ENCODE data around the gene ASPHD1. TPM values are rescaled to one million over a fixed set of nuclear protein-coding genes. Genes with fewer than 3 reads are reported as not detected.

Gene ASPHD1, protein sequence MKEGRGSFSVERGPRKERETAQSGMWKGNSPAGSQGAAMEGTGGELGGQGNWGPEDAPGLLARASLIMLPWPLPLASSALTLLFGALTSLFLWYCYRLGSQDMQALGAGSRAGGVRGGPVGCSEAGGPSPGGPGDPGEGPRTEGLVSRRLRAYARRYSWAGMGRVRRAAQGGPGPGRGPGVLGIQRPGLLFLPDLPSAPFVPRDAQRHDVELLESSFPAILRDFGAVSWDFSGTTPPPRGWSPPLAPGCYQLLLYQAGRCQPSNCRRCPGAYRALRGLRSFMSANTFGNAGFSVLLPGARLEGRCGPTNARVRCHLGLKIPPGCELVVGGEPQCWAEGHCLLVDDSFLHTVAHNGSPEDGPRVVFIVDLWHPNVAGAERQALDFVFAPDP
- total RNA-seq (2021; fragmentation: NEBNext Ultra II Directional; extraction: Animal tissue kit (Norgen Biotek cat#: 25700)): 10 to 100 TPM in 4 of 6 experiments, 1 to 10 TPM in 2; 5.1 to 15.9 (median 14.1) TPM
- long read RNA-seq, partial matches to known transcripts: 0 of 3 reads
- long read RNA-seq, other reads (novel, unspliced or antisense): 0 of 3 reads

DNA sequence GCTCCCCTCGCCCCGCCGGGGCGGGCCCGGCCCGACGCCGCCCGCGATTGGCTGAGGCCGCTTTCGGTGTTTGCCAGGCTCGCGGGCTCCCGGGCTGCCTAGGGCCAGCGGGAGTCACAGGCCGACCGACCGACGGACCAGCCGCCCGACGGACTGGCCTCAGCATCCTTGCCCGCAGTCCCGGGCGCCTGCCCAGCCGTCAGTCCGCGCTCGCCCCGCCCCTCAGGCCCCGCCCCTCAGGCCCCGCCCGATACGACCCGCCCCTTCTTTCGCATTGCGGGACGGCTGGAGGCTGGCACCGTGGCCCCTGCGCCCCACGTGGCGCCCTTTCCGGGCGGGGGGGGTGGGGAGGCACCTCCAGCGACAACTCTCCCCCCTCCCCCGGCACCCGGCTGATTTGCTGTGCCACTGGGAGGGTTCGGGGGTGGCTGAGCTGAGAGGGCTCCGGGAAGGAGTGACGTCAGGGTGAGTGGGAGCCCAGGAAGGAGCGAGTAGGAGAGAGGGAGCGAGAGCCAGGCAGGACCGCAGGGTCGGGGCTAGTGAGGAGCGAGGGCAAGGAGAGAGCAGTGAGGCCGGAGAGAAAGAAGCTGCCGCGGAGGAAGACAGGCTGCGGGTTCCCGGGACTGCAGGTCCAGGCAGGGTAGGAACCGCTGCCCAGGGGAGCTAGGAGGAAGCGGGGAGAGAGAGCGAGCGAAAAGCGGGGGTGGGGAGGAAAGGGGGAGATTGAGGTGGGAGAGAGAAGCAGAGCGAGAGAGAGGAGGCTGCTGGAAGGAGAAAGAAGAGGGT is at the start of gene ASPHD1:
Gene ASPHD1, plus strand, starts transcription at position 387 of the 786 bp plus-strand sequence. CDS start 484 bp downstream, outside the sequence.
- TF ChIP-seq, protein P1, sequence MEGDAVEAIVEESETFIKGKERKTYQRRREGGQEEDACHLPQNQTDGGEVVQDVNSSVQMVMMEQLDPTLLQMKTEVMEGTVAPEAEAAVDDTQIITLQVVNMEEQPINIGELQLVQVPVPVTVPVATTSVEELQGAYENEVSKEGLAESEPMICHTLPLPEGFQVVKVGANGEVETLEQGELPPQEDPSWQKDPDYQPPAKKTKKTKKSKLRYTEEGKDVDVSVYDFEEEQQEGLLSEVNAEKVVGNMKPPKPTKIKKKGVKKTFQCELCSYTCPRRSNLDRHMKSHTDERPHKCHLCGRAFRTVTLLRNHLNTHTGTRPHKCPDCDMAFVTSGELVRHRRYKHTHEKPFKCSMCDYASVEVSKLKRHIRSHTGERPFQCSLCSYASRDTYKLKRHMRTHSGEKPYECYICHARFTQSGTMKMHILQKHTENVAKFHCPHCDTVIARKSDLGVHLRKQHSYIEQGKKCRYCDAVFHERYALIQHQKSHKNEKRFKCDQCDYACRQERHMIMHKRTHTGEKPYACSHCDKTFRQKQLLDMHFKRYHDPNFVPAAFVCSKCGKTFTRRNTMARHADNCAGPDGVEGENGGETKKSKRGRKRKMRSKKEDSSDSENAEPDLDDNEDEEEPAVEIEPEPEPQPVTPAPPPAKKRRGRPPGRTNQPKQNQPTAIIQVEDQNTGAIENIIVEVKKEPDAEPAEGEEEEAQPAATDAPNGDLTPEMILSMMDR (IDR thresholded peaks at IDR 0.05): no peak

DNA sequence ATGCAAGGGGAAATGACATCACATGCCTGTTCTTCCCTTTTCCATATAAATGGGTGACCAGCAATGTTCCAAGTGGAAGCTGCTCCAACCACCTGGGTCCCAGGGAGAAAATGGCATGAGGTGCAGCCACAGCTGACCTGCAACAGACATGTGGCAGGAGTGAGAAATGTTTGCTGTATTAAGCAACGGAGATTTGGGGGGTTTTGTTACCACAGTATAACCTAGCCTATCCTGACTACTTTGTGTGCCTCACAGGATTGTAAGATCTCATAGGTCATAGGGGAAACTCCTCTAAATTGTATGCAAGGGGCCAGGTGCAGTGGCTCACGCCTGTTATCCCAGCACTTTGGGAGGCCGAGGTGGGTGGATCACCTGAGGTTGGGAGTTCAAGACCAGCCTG is 49.3 kb upstream of the ASPHD1 start:
- no peaks in the 10 kb centered on the region for H3K4me1 Mint-ChIP-seq (ENCODE audit: low read depth)
- TF ChIP-seq, protein P1 (IDR thresholded peaks at IDR 0.05): no peak
- H3K27me3 Mint-ChIP-seq (ENCODE audit: insufficient read depth): peaks cover 6% of the 10 kb centered on the region
- peaks cover 21% of the 10 kb centered on the region for H3K36me3 Mint-ChIP-seq (ENCODE audit: low read depth)
- no peak overlapping the region for H3K4me3 Mint-ChIP-seq
- no peak for DNase-seq
- H3K9me3 Mint-ChIP-seq: no peaks in the 10 kb centered on the region
- H3K27ac Mint-ChIP-seq: no peak overlapping the region

More for the DNA sequence above, at the start of gene ASPHD1:
- H3K27ac Mint-ChIP-seq: peak within 1 kb of the TSS; percentile 92
- DNase-seq: peak; percentile 65
- peaks cover 27% of the 10 kb centered on the region for H3K27me3 Mint-ChIP-seq (ENCODE audit: insufficient read depth)
- H3K4me3 Mint-ChIP-seq: peak within 1 kb of the TSS; percentile 92
- no peaks in the 10 kb centered on the region; the same call in 1 of the 2 replicates for H3K36me3 Mint-ChIP-seq (ENCODE audit: low read depth)
- H3K4me1 Mint-ChIP-seq (ENCODE audit: low read depth): peaks cover 12% of the 10 kb centered on the region
- H3K9me3 Mint-ChIP-seq: no peaks in the 10 kb centered on the region

- peaks cover 13% of the 10 kb centered on the region for H3K4me1 Mint-ChIP-seq (ENCODE audit: low read depth)
- no peak overlapping the region for H3K4me3 Mint-ChIP-seq
- H3K27me3 Mint-ChIP-seq (ENCODE audit: insufficient read depth): peaks cover 8% of the 10 kb centered on the region
- peaks cover 16% of the 10 kb centered on the region for H3K36me3 Mint-ChIP-seq (ENCODE audit: low read depth)
- TF ChIP-seq, protein P1 (IDR thresholded peaks at IDR 0.05): no peak
- H3K27ac Mint-ChIP-seq: no peak overlapping the region
- peak; percentile 50 for DNase-seq
- no peaks in the 10 kb centered on the region for H3K9me3 Mint-ChIP-seq
Measured at GRCh38 chr16:29852654-29853053, 47.6 kb upstream of the ASPHD1 start.

DNA sequence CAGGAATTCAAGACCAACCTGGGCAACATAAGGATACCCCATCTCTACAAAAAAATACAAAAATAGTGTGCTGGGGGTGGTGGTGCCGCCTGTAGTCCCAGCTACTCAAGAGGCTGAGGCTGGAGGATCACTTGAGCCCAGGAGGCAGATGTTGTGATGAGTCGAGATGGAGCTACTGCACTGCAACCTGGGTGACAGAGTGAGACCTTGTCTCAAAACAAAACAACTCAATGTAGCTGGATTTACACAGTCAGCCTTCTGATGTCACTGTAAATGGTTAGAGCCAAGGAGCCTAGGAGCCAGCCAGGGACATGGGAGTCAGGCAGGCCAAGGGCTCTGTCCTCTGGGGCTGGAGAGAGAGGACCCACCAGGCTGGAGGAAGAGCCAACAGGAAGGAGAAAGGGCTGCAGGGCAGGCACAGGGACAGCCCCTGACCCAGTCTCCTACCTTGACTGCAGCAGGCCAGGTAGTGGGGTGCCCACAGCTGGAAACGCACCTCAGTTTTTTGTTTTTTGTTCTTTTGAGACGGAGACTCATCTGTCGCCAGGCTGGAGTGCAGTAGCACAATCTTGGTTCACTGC is 45.7 kb upstream of the ASPHD1 start:
- Mint-ChIP-seq H3K4me3 (no peak overlapping the region), H3K27ac (no peak overlapping the region), H3K36me3 (ENCODE audit: low read depth) (peaks cover 20% of the 10 kb centered on the region), H3K27me3 (ENCODE audit: insufficient read depth) (peaks cover 4% of the 10 kb centered on the region), H3K9me3 (no peaks in the 10 kb centered on the region), H3K4me1 (ENCODE audit: low read depth) (peaks cover 18% of the 10 kb centered on the region)
- DNase-seq: peak; percentile 11
- TF ChIP-seq, protein P1 (IDR thresholded peaks at IDR 0.05): 0 out of 2 replicates have a peak, but pooled peaks have one; percentile 2

DNA sequence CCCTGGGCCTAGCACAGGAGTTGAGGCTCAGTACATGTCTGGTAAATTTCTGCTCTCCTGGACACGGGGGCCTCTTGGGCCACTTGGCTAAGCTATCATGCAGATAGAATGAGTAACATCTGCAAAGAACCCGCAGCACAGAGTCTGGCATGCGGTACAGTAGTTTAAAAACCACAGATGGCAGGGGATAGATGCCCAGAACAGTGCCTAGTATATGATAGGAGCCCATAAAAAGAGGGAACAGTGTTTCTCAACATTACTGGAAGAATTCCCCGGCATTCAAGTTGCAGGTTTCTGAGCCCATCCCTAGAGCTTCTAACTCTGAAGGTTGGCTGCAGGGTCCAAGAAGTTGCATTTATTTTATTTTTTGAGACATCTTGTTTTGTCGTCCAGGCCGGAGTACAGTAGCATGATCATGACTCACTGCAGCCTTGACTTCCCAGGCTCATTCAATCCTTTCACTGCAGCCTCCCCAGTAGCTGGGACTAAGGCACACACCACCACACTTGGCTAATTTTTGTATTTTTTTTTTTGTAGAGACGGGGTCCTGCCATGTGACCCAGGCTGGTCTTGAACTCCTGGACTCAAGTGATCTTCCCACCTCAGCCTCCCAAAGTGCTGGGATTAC is 43.0 kb upstream of the ASPHD1 start:
- H3K9me3 Mint-ChIP-seq: no peaks in the 10 kb centered on the region
- peaks cover 17% of the 10 kb centered on the region for H3K36me3 Mint-ChIP-seq (ENCODE audit: low read depth)
- H3K27me3 Mint-ChIP-seq (ENCODE audit: insufficient read depth): peaks cover 5% of the 10 kb centered on the region
- H3K4me3 Mint-ChIP-seq: peak overlapping the region; percentile 13
- DNase-seq: peak; percentile 78
- peak overlapping the region; percentile 80 for H3K27ac Mint-ChIP-seq
- peaks cover 36% of the 10 kb centered on the region for H3K4me1 Mint-ChIP-seq (ENCODE audit: low read depth)
- TF ChIP-seq, protein P1 (IDR thresholded peaks at IDR 0.05): no peak
